AG04450 (cell line): ENCODE measurements around the gene DENND1B. TPM values are rescaled to one million over a fixed set of nuclear protein-coding genes. Genes with fewer than 3 reads are reported as not detected.

Source experiments
- CTCF ChIA-PET: fragments of 300-600, 350-600 bp; formaldehyde crosslinking; extraction: SDS; loops from one replicate; lab custom pipeline; 2022; ENCODE audit warnings: antibody characterized with exemption, inconsistent platforms; lab: Charles Lee
- POLR2A ChIA-PET: fragments of 350-600 bp; formaldehyde crosslinking; extraction: SDS; loops from one replicate; lab custom pipeline; 2021; ENCODE audit warnings: antibody characterized with exemption, inconsistent platforms; lab: Yijun Ruan, JAX
- DNase-seq: peaks from one replicate; pipeline ENCODE4 v3.0.0-alpha.2; 2011; ENCODE audit warnings: low read depth, low spot score
- H3K27ac ChIP-seq: one replicate; pipeline ENCODE4 v1.5.1; 2012; ENCODE audit warnings: low read depth, low read length, control low read depth
- H3K27me3 ChIP-seq: one replicate; pipeline ENCODE4 v1.6.0; 2012; ENCODE audit warnings: low read length; ENCODE audit not compliant: control insufficient read depth, insufficient read depth
- H3K4me3 ChIP-seq: 2 replicates; pipeline ENCODE4 v1.5.1; 2011; ENCODE audit warnings: mild to moderate bottlenecking, low read depth, low read length, control low read depth
- H3K9me3 ChIP-seq: 2 replicates; pipeline ENCODE4 v1.5.1; 2012; ENCODE audit warnings: low read length; ENCODE audit not compliant: control insufficient read depth, insufficient read depth
- CTCF ChIP-seq: IDR thresholded peaks from 2 replicates; pipeline ENCODE4 v1.5.1; 2011; ENCODE audit warnings: low read depth, low read length, control low read depth, inconsistent platforms
- polyA minus RNA-seq: library from RNA; depleted of rRNA, polyadenylated mRNA; stranded (reverse); fragments of >200 nt; gene quantifications from 2 replicates; pipeline ENCODE4 v1.2.3, GENCODE V29; 2011; rRNA and poly(A)+ RNA removed
- polyA plus RNA-seq: library from polyadenylated mRNA; depleted of rRNA; stranded (reverse); fragments of >200 nt; gene quantifications from 2 replicates; pipeline ENCODE4 v1.2.3, GENCODE V29; 2011; rRNA removed

DENND1B gene
- polyA plus RNA-seq = 13.9 and 17.7 TPM in 2 replicates
- polyA minus RNA-seq = 30.5 and 57.2 TPM in 2 replicates

GRCh38 chr1:197775282-197776262 lies at the start of gene DENND1B:
TSS of gene DENND1B (minus strand) at chr1:197775480. CDS start at chr1:197775155, 325 bp downstream.
- no peak for DNase-seq
- Histone ChIP-seq H3K27me3 (no peaks in the 10 kb centered on the region), H3K27ac (peak within 1 kb of the TSS; percentile 80), H3K4me3 (peak within 1 kb of the TSS; percentile 68), H3K9me3 (no peaks in the 10 kb centered on the region)
- no peak; the same call in 1 of the 2 replicates for TF ChIP-seq CTCF
- ChIA-PET POLR2A (interaction anchor here (0.7 kb wide), 1 partner anchor 77 kb away, joined by 5 read pairs; no protein-coding TSS in a partner anchor), CTCF (interaction anchor here (0.7 to 1.2 kb wide), 3 partner anchors 82 to 288 kb away, joined by 3 to 6 read pairs (median 5); no protein-coding TSS in a partner anchor)

GRCh38 chr1:197814306-197814705 lies 39.0 kb upstream of the DENND1B start:
- no peak for TF ChIP-seq CTCF
- H3K27ac ChIP-seq = no peak overlapping the region
- ChIA-PET CTCF (no interaction called here), POLR2A (no interaction called here)
- no peaks in the 10 kb centered on the region for H3K9me3 ChIP-seq
- no peak overlapping the region for H3K4me3 ChIP-seq
- H3K27me3 ChIP-seq = no peaks in the 10 kb centered on the region
- no peak for DNase-seq

GRCh38 chr1:197813741-197814140 lies 38.5 kb upstream of the DENND1B start:
- no peaks in the 10 kb centered on the region for H3K27me3 ChIP-seq
- H3K9me3 ChIP-seq = no peaks in the 10 kb centered on the region
- ChIA-PET CTCF (no interaction called here), POLR2A (no interaction called here)
- H3K27ac ChIP-seq = no peak overlapping the region
- no peak overlapping the region for H3K4me3 ChIP-seq
- no peak for DNase-seq
- no peak for TF ChIP-seq CTCF

GRCh38 chr1:197811769-197812168 lies 36.5 kb upstream of the DENND1B start:
- TF ChIP-seq CTCF = no peak
- H3K9me3 ChIP-seq = no peaks in the 10 kb centered on the region
- ChIA-PET CTCF (no interaction called here), POLR2A (no interaction called here)
- no peak overlapping the region for H3K4me3 ChIP-seq
- no peaks in the 10 kb centered on the region for H3K27me3 ChIP-seq
- no peak for DNase-seq
- no peak overlapping the region for H3K27ac ChIP-seq

GRCh38 chr1:197810812-197811211 lies 35.5 kb upstream of the DENND1B start:
- H3K27me3 ChIP-seq = no peaks in the 10 kb centered on the region
- H3K27ac ChIP-seq = no peak overlapping the region
- H3K4me3 ChIP-seq = no peak overlapping the region
- POLR2A ChIA-PET = no interaction called here
- no peaks in the 10 kb centered on the region for H3K9me3 ChIP-seq
- TF ChIP-seq CTCF = no peak
- CTCF ChIA-PET = no interaction called here
- no peak for DNase-seq
